OCI-LY7 (cell line): ENCODE data around the gene PWWP3B. TPM values are rescaled to one million over a fixed set of nuclear protein-coding genes. Genes with fewer than 3 reads are reported as not detected.

Experiments
- BruUV-seq: library from RNA; stranded (reverse); fragments of 400-500 nt; replicated peaks from 2 replicates; lab custom pipeline; 2021; lab: Mats Ljungman, UMichigan
- CTCF ChIA-PET: fragments of 300-600 bp; sonication (Branson Sonifier 250); formaldehyde crosslinking; loops from one replicate; lab custom pipeline; 2022; ENCODE audit warnings: antibody characterized with exemption; ENCODE audit not compliant: unreplicated experiment; lab: Charles Lee
- POLR2A ChIA-PET: fragments of 300-600 bp; sonication (Branson Sonifier 250); formaldehyde crosslinking; loops from one replicate; lab custom pipeline; 2022; ENCODE audit warnings: antibody characterized with exemption; lab: Charles Lee
- DNase-seq: peaks from one replicate; pipeline ENCODE4 v3.0.0-alpha.2; 2015; ENCODE audit warnings: low spot score
- H2AFZ ChIP-seq: fragments of 200-600 bp; sonication (generic), shearing (Covaris generic); 2 replicates; pipeline ENCODE4 v1.6.1; 2014; ENCODE audit warnings: mild to moderate bottlenecking, antibody characterized with exemption, low read length, moderate library complexity
- H3K27ac ChIP-seq: fragments of 200-600 bp; sonication (generic); 2 replicates; pipeline ENCODE4 v1.5.1; 2014; ENCODE audit warnings: mixed run types, low read depth, mild to moderate bottlenecking, moderate library complexity, low read length, inconsistent platforms; ENCODE audit not compliant: poor library complexity, severe bottlenecking
- H3K36me3 ChIP-seq: fragments of 200-600 bp; sonication (generic); 2 replicates; pipeline ENCODE4 v1.6.1; 2014; ENCODE audit warnings: mild to moderate bottlenecking, antibody characterized with exemption, low read length, moderate library complexity, mixed read lengths; ENCODE audit not compliant: insufficient read depth
- H3K4me1 ChIP-seq: fragments of 200-600 bp; sonication (generic); 2 replicates; pipeline ENCODE4 v1.5.1; 2014; ENCODE audit warnings: mild to moderate bottlenecking, low read length; ENCODE audit not compliant: insufficient read depth, poor library complexity, severe bottlenecking
- H3K4me2 ChIP-seq: fragments of 200-600 bp; sonication (generic); 2 replicates; pipeline ENCODE4 v1.6.1; 2014; ENCODE audit warnings: mild to moderate bottlenecking, low read length
- H3K4me3 ChIP-seq: fragments of 200-600 bp; sonication (generic); 2 replicates; pipeline ENCODE4 v1.5.1; 2014; ENCODE audit warnings: mild to moderate bottlenecking, low read depth, low read length; ENCODE audit not compliant: poor library complexity, severe bottlenecking
- H3K79me2 ChIP-seq: fragments of 200-600 bp; sonication (generic); 2 replicates; pipeline ENCODE4 v1.6.1; 2016; ENCODE audit warnings: low read depth, mild to moderate bottlenecking, low read length, moderate library complexity, mixed read lengths; ENCODE audit not compliant: insufficient read depth
- H3K9me2 ChIP-seq: fragments of 200-600 bp; sonication (generic); 2 replicates; pipeline ENCODE4 v1.6.1; 2016; ENCODE audit warnings: mild to moderate bottlenecking, low read length, mixed read lengths; ENCODE audit not compliant: insufficient read depth
- H3K9me3 ChIP-seq: fragments of 200-600 bp; sonication (generic); 2 replicates; pipeline ENCODE4 v1.6.1; 2014; ENCODE audit warnings: mild to moderate bottlenecking, mixed run types, low read length, mixed read lengths
- H4K20me1 ChIP-seq: fragments of 200-600 bp; sonication (generic); 2 replicates; pipeline ENCODE4 v1.6.1; 2014; ENCODE audit warnings: mild to moderate bottlenecking, antibody characterized with exemption, low read length, moderate library complexity, mixed read lengths; ENCODE audit not compliant: insufficient read depth
- EZH2phosphoT487 ChIP-seq: fragments of 200-600 bp; sonication (generic); IDR thresholded peaks from 2 replicates; pipeline ENCODE4 v1.6.1; 2018; ENCODE audit warnings: low read depth, borderline replicate concordance, mild to moderate bottlenecking, mixed run types, antibody characterized with exemption, low read length, moderate library complexity, mixed read lengths
- intact Hi-C: fragments of 100-400 bp; cut with micrococcal nuclease; formaldehyde crosslinking; loops from one replicate; pipeline ENCODE4 v1.10.0; 2022; ENCODE audit not compliant: unreplicated experiment
- total RNA-seq, 2 experiments: library from RNA; depleted of rRNA in 1 of 2; stranded (reverse); fragments of >200 nt in 1 of 2; shearing (Covaris generic) in 1 of 2; gene quantifications; 2 replicates each; pipeline ENCODE4 v1.2.3, GENCODE V29; 2014 to 2022
- TF ChIP-seq, protein P1 (sequence below): fragments of 200-600 bp; sonication (generic); conservative IDR thresholded peaks from 2 replicates; pipeline ENCODE4 v1.5.1; 2014; ENCODE audit warnings: mild to moderate bottlenecking, antibody characterized with exemption, low read length, moderate library complexity, mixed read lengths

PWWP3B gene
- total RNA-seq, 2 experiments from 2014 or later = not detected

DNA sequence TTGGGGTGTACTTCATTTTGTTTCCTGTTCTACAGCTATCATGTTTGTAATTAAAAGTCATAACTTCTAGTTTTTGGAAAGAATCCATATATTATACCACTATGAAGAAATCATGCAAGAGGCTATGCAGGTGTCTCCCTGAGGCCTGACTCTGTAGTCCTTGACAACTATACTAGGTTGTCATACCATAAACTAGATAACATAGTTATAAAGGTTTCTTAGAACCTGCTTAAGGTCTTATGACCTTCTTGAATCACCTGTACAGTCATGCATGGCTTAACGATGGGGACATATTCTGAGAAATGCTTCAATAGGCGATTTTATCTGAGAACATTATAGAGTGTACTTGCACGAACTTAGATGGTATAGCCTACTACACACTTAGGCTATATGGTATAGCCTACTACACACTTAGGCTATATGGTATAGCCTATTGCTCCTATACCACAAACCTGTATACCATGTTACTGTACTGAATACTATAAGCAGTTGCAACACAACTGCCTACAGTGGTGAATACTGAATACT lies 3.3 kb downstream of the PWWP3B start:
- H3K4me3 ChIP-seq = no peak overlapping the region
- TF ChIP-seq, protein P1, sequence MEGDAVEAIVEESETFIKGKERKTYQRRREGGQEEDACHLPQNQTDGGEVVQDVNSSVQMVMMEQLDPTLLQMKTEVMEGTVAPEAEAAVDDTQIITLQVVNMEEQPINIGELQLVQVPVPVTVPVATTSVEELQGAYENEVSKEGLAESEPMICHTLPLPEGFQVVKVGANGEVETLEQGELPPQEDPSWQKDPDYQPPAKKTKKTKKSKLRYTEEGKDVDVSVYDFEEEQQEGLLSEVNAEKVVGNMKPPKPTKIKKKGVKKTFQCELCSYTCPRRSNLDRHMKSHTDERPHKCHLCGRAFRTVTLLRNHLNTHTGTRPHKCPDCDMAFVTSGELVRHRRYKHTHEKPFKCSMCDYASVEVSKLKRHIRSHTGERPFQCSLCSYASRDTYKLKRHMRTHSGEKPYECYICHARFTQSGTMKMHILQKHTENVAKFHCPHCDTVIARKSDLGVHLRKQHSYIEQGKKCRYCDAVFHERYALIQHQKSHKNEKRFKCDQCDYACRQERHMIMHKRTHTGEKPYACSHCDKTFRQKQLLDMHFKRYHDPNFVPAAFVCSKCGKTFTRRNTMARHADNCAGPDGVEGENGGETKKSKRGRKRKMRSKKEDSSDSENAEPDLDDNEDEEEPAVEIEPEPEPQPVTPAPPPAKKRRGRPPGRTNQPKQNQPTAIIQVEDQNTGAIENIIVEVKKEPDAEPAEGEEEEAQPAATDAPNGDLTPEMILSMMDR = no peak
- TF ChIP-seq EZH2phosphoT487 = no peak
- H3K4me2 ChIP-seq = no peak overlapping the region
- BruUV-seq = no TSS peak
- DNase-seq = no peak
- ChIA-PET POLR2A (no interaction called here), CTCF (no interaction called here)
- no peaks in the 10 kb centered on the region for H3K36me3 ChIP-seq
- H3K27ac ChIP-seq = no peak overlapping the region
- H2AFZ ChIP-seq = no peak overlapping the region
- no peaks in the 10 kb centered on the region for H3K9me3 ChIP-seq
- no peaks in the 10 kb centered on the region for H3K9me2 ChIP-seq
- H3K4me1 ChIP-seq = no peaks in the 10 kb centered on the region
- intact Hi-C loops = no loop called here
- no peaks in the 10 kb centered on the region for H4K20me1 ChIP-seq
- H3K79me2 ChIP-seq = no peaks in the 10 kb centered on the region

DNA sequence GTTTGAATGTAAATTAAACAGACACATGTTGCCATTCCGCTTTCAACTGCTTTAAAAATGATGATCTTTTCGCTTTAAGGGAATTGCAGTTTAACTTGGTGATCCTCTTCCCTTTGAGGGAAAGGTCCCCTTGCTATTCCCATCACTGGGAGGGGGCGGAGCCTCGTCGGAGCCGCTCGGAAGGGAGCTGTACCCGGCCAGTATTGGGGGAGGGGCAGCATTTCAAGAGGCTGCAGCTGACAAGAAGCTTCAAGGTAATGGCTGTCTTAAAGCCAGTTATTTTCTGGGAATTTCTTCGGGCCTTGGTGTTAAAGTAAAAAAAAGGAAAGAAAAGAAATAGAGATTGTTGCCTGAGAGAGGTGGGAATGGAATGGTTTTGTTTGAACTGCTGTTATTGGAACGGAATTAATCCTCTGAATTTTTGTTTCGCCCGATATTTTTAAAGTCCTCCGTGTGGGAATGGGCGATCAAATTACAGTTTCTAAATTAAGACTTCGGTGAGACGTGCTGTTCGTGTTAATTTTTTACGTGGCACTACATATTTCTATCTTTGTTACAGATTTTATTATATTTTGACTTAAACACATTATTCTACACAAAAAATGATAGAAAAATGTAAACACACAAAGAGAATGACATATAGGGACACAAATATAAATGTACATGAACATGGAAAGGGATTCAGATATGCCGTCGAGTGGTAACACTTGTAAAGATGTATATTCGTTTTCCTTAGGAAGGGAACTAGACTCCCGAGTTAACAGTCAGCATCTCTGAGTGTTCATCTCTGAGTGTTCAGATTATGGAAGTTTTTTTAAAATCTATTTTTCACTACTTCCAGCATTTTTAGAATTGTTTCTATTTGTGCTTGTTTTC lies 9.2 kb downstream of the PWWP3B start:
- H3K27ac ChIP-seq = no peak overlapping the region
- H2AFZ ChIP-seq = no peak overlapping the region
- ChIA-PET CTCF (no interaction called here), POLR2A (no interaction called here)
- no peaks in the 10 kb centered on the region for H3K4me1 ChIP-seq
- DNase-seq = no peak
- H3K79me2 ChIP-seq = no peaks in the 10 kb centered on the region
- H3K9me3 ChIP-seq = no peaks in the 10 kb centered on the region
- no peak overlapping the region for H3K4me3 ChIP-seq
- intact Hi-C loops = no loop called here
- H3K9me2 ChIP-seq = no peaks in the 10 kb centered on the region
- no peak for TF ChIP-seq EZH2phosphoT487
- TF ChIP-seq, protein P1 = no peak
- BruUV-seq = no TSS peak
- H4K20me1 ChIP-seq = no peaks in the 10 kb centered on the region
- no peaks in the 10 kb centered on the region for H3K36me3 ChIP-seq
- no peak overlapping the region for H3K4me2 ChIP-seq

DNA sequence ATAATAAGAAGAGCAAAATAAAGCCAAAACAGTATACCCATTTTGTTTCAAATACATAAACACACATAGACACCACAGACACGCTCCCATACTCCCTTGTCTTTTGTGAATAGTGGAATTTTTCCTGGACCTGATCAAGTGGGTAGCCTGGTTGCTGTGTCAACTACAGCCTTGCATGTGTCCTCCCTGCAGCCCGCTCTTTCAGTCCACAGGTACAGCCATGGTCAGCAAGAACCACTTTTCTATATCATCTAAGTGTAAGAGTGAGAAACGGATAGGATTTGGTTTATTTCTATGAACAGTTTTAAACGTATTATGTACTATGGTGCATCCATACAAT lies 9.8 kb downstream of the PWWP3B start:
- intact Hi-C loops = no loop called here
- BruUV-seq = no TSS peak
- no peaks in the 10 kb centered on the region for H3K79me2 ChIP-seq
- H3K36me3 ChIP-seq = no peaks in the 10 kb centered on the region
- ChIA-PET POLR2A (no interaction called here), CTCF (no interaction called here)
- H3K4me2 ChIP-seq = no peak overlapping the region
- H4K20me1 ChIP-seq = no peaks in the 10 kb centered on the region
- no peaks in the 10 kb centered on the region for H3K4me1 ChIP-seq
- H3K4me3 ChIP-seq = no peak overlapping the region
- no peak for TF ChIP-seq EZH2phosphoT487
- TF ChIP-seq, protein P1 = no peak
- H3K9me3 ChIP-seq = no peaks in the 10 kb centered on the region
- no peak overlapping the region for H2AFZ ChIP-seq
- DNase-seq = no peak
- no peaks in the 10 kb centered on the region for H3K9me2 ChIP-seq
- H3K27ac ChIP-seq = no peak overlapping the region
